GM19328 (cell line): ENCODE measurements around the gene OR4N5.

Experiments used
- ATAC-seq: cut with Tn5 transposase; IDR thresholded peaks from one replicate; pipeline ENCODE4 v1.9.1; 2021; ENCODE audit warnings: mild to moderate bottlenecking, moderate library complexity; ENCODE audit not compliant: unreplicated experiment

Gene OR4N5

GRCh38 chr14:20194101-20194500, 55.5 kb downstream of the OR4N5 start:
- ATAC-seq: no peak
